Choroid plexus epithelial cell (primary cell): ENCODE measurements around the gene ORAI1.
"Not testable (repeated sequence)": the region's sequence is repeated elsewhere in the genome, so short reads cannot be mapped to it uniquely, and the experiment has no call there.

Experiments
- DNase-seq: peaks from one replicate; pipeline ENCODE4 v3.0.0-alpha.2; 2010; ENCODE audit warnings: low read depth
- H3K4me3 ChIP-seq: 2 replicates; pipeline ENCODE4 v1.5.1; 2011; ENCODE audit warnings: low read depth, mild to moderate bottlenecking, control low read depth, low read length, moderate library complexity
- TF ChIP-seq, protein P1 (sequence below): conservative IDR thresholded peaks from 2 replicates; pipeline ENCODE4 v1.5.1; 2011; ENCODE audit warnings: low read depth, mild to moderate bottlenecking, control low read depth, inconsistent platforms, low read length, moderate library complexity

ORAI1 gene

DNA sequence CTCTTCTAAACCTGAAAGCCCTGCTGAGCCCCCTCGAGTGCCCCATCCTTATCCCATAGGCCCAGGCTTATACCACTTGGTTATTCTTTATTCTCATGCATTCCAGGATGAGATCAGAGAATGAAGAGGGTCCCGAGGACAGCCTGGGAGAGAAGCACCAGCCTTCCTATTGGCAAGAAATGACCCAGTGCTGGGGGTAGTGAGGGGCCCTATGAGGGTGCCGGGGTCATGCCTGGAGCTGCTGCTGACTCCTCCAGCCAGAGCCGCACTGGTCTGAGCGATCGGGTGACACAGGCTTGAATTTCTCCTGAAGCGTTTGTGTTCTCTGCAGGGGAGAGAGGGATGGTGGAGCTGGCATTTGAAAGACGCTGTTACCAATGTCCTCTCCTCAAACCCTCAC is 25.0 kb downstream of the ORAI1 start:
- no peak overlapping the region for H3K4me3 ChIP-seq
- TF ChIP-seq, protein P1, sequence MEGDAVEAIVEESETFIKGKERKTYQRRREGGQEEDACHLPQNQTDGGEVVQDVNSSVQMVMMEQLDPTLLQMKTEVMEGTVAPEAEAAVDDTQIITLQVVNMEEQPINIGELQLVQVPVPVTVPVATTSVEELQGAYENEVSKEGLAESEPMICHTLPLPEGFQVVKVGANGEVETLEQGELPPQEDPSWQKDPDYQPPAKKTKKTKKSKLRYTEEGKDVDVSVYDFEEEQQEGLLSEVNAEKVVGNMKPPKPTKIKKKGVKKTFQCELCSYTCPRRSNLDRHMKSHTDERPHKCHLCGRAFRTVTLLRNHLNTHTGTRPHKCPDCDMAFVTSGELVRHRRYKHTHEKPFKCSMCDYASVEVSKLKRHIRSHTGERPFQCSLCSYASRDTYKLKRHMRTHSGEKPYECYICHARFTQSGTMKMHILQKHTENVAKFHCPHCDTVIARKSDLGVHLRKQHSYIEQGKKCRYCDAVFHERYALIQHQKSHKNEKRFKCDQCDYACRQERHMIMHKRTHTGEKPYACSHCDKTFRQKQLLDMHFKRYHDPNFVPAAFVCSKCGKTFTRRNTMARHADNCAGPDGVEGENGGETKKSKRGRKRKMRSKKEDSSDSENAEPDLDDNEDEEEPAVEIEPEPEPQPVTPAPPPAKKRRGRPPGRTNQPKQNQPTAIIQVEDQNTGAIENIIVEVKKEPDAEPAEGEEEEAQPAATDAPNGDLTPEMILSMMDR, result no peak
- no peak for DNase-seq

DNA sequence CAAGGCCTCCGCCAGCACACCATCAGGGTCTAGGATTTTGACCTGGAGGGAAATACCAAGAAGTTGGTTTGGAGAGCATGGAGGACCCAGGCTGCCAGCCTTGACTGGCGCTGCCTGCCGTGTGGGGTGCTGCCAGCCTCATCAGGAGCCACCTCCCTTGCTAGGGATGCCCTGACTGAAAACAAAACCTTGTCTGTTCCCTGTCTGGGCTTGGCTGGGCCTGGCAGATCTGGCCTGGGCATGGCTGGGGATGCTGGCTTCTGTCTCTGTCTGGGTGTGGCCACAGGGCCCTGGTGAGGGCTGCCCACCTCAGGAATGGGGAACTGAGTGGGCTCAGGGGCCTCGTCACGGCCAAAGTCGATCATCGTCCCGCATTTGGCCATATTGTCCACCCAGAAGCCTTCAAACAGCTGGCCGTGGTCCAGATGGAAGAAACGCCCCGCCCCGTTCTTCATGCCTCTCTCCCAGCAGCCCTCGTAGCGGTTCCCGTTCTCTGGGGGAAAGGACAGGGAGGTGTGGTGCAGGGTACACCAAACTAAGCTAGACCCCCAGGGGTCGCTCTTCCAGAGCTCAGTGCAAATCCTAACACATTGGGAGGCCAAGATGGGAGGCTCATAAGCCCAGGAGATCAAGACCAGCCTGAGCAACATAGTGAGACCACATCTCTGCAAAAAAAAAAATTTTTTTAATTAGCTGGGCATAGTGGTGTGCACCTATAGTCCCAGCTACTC is 26.6 kb downstream of the ORAI1 start:
- TF ChIP-seq, protein P1, result no peak
- H3K4me3 ChIP-seq, result no peak overlapping the region
- DNase-seq, result no peak

DNA sequence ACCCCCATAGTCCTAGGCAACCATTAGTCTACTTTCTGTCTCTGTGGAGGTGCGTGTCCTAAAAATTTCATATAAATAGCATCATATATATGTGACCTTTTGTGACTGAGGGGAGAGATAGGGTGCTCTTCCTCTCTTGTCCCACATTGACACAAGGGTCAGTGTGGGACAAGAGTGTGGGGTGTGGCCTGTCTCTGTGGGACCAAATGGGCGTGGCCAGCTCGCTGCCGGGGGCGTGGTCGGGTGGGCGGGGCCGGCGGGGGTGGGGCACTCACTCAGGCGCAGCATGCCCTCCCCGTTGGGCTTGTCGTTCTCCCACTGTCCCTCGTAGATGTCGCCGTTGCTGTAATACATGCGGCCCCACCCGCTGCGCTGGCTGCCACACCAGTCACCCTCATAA is 27.7 kb downstream of the ORAI1 start:
- no peak for DNase-seq
- TF ChIP-seq, protein P1, result no peak
- no peak overlapping the region for H3K4me3 ChIP-seq

DNA sequence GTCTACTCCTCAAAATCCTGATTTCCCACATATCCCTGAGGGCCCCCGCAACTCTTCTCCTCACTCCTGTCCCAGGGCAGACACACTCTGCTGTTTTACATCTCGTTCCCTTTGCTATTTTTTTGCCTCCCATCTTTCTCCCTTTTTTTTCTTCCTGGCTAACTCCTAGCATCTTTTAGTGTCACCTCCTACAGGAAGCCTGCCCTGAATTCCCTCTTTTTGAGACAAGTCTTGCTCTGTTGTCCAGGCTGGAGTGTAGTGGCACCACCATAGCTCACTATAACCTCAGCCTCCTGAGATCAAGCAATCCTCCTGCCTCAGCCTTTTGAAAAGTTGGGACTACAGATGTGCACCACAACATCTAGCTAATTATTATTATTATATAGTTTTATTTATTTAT is 29.8 kb downstream of the ORAI1 start:
- TF ChIP-seq, protein P1, result no peak
- no peak overlapping the region for H3K4me3 ChIP-seq
- no peak for DNase-seq

DNA sequence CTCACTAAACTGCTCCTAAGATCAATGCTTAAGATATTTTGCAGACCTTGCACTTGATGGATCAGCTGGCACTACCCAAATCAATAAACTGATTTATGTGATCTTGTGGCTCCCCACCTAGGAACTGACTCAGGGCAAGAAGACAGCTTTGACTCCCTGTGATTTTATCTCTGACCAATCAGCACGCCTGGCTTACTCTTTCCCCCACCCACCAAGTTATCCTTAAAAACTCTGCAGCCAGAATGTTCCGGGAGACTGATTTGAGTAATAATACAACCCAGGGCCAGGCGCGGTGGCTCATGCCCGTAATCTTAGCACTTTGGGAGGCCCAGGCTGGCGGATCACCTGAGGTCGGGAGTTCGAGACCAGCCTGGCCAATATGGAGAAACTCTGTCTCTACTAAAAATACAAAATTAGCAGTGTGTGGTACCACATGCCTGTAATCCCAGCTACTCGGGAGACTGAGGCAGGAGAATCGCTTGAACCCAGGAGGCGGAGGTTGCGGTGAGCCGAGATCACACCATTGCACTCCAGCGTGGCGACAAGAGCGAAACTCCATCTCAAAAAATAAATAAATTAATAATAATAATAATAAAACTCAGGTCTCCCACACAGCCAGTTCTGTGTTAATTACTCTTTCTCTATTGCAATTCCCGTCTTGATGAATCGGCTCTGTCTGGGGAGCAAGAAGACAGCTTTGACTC is 31.1 kb downstream of the ORAI1 start:
- H3K4me3 ChIP-seq, result no peak overlapping the region
- DNase-seq, result no peak
- TF ChIP-seq, protein P1, result no peak

DNA sequence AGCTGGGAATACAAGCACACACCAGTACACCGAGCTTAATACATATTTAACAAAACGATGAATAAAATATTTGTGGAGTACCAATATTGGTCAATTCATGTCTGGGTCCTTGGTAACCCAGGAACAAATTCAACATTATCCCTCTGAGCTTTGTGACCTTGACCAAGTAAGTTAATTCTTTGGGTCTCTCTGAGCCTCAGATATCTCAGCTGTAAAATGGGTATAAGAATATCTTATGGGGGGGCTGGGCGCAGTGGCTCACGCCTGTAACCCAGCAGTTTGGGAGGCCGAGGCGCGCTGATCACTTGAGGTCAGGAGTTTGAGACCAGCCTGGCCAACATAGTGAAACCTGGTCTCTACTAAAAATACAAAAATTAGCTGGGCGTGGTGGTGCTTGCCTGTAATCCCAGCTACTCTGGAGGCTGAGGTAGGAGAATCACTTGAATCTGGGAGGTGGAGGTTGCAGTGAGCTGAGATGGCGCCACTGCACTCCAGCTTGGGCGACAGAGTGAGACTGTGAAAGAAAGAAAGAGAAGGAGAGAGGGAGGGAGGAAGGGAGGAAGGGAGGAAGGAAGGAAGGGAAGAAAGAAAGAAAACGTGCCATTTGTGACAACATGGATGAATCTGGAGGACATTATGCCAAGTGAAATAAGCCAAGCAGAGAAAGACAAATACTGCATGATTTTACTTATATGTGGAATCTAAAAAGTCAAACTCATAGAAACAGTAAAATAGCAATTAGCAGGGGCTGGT is 35.2 kb downstream of the ORAI1 start:
- not testable (repeated sequence) for DNase-seq, H3K4me3 ChIP-seq

DNA sequence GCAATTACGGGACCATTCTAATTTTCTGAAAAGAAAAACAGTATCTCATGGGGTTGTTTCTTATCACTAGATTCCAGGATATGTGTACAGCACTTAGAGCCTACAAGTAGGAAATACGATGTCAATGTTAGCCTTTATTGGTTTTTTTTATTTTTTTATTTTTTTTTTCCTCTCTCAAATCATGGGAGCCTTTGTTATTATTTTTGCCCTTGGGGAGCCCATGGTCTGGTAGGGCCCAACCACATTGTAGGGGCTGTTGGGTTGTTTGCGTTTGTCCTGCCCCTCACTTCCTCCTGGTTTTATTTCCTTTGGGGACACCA is 37.2 kb downstream of the ORAI1 start:
- DNase-seq, result no peak
- no peak overlapping the region for H3K4me3 ChIP-seq
- TF ChIP-seq, protein P1, result no peak

DNA sequence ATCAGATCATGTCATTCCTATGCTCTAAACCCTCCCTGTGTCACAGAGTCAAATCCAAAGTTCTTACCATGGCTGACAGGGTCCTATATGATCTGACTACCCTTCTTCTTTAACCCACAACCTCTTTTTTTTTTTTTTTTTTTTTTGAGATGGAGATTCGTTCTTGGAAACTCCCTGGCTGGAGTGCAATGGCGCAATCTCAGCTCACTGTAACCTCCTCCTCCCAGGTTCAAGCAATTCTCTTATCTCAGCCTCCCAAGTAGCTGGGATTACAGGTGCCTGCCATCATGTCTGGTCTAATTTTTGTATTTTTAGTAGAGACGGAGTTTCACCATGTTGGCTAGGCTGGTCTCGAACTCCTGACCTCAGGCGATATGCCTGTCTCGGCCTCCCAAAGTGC is 40.5 kb downstream of the ORAI1 start:
- DNase-seq, H3K4me3 ChIP-seq: not testable (repeated sequence)
